HEK293T (cell line): Measurements from ENCODE around the gene FLVCR1.

ENCODE experiments used
- CTCF ChIA-PET: fragments of 350-600 bp; formaldehyde crosslinking; extraction: SDS; loops from one replicate; lab custom pipeline; 2021; ENCODE audit warnings: antibody characterized with exemption, inconsistent platforms; lab: Yijun Ruan, JAX
- POLR2A ChIA-PET: fragments of 350-600 bp; formaldehyde crosslinking; extraction: SDS; loops from one replicate; lab custom pipeline; 2020; ENCODE audit warnings: antibody characterized with exemption, inconsistent platforms; lab: Yijun Ruan, JAX
- DNase-seq: peaks from one replicate; pipeline ENCODE4 v3.0.0; 2012; ENCODE audit warnings: mixed read lengths; ENCODE audit errors: extremely low spot score
- ARNT ChIP-seq: fragments of 450-650 bp; IDR thresholded peaks from 2 replicates; pipeline ENCODE4 v1.6.1; 2017; ENCODE audit warnings: mild to moderate bottlenecking
- BHLHE40 ChIP-seq: fragments of 450-650 bp; IDR thresholded peaks from 2 replicates; pipeline ENCODE4 v1.6.1; 2016; ENCODE audit warnings: mild to moderate bottlenecking, moderate library complexity, borderline replicate concordance
- CTBP1 ChIP-seq: fragments of 450-650 bp; IDR thresholded peaks from 2 replicates; pipeline ENCODE4 v1.6.1; 2016; ENCODE audit warnings: borderline replicate concordance
- ELF4 ChIP-seq: fragments of 450-650 bp; IDR thresholded peaks from 2 replicates; pipeline ENCODE4 v1.6.1; 2017; ENCODE audit warnings: antibody characterized with exemption
- FOXA1 ChIP-seq: fragments of 450-650 bp; IDR thresholded peaks from 2 replicates; pipeline ENCODE4 v1.6.1; 2016; ENCODE audit warnings: mild to moderate bottlenecking
- FOXK2 ChIP-seq: fragments of 450-650 bp; IDR thresholded peaks from 2 replicates; pipeline ENCODE4 v1.6.1; 2016; ENCODE audit warnings: mild to moderate bottlenecking
- FOXM1 ChIP-seq: fragments of 450-650 bp; IDR thresholded peaks from 2 replicates; pipeline ENCODE4 v1.6.1; 2017; ENCODE audit warnings: mild to moderate bottlenecking, borderline replicate concordance
- HDGF ChIP-seq: fragments of 450-650 bp; IDR thresholded peaks from 2 replicates; pipeline ENCODE4 v1.6.1; 2017; ENCODE audit warnings: antibody characterized with exemption, borderline replicate concordance
- L3MBTL2 ChIP-seq: fragments of 450-650 bp; conservative IDR thresholded peaks from 2 replicates; pipeline ENCODE4 v1.6.1; 2016; ENCODE audit warnings: mild to moderate bottlenecking
- LEF1 ChIP-seq: fragments of 450-650 bp; IDR thresholded peaks from 2 replicates; pipeline ENCODE4 v1.6.1; 2017; ENCODE audit warnings: mild to moderate bottlenecking, borderline replicate concordance
- NFRKB ChIP-seq: fragments of 450-650 bp; IDR thresholded peaks from 2 replicates; pipeline ENCODE4 v1.6.1; 2016; ENCODE audit warnings: mild to moderate bottlenecking, moderate library complexity
- PKNOX1 ChIP-seq: fragments of 450-650 bp; IDR thresholded peaks from 2 replicates; pipeline ENCODE4 v1.6.1; 2016
- SP1 ChIP-seq: fragments of 450-650 bp; IDR thresholded peaks from 2 replicates; pipeline ENCODE4 v1.6.1; 2017
- SUZ12 ChIP-seq: fragments of 450-650 bp; IDR thresholded peaks from 2 replicates; pipeline ENCODE4 v1.6.1; 2016; ENCODE audit warnings: mild to moderate bottlenecking
- TARDBP ChIP-seq: fragments of 450-650 bp; IDR thresholded peaks from 2 replicates; pipeline ENCODE4 v1.6.1; 2016
- ZNF384 ChIP-seq: fragments of 450-650 bp; IDR thresholded peaks from 2 replicates; pipeline ENCODE4 v1.6.1; 2016

FLVCR1 gene

GRCh38 chr1:212942679-212943392, 84.8 kb downstream of the FLVCR1 start:
- TF ChIP-seq BHLHE40, result no peak
- TF ChIP-seq PKNOX1, result no peak
- no peak for TF ChIP-seq FOXK2
- no peak for TF ChIP-seq LEF1
- no peak for TF ChIP-seq NFRKB
- TF ChIP-seq TARDBP, result no peak
- no peak for TF ChIP-seq ARNT
- TF ChIP-seq FOXA1, result no peak
- no peak for TF ChIP-seq SUZ12
- no peak for TF ChIP-seq ZNF384
- TF ChIP-seq ELF4, result no peak
- TF ChIP-seq CTBP1, result no peak
- no peak for TF ChIP-seq SP1
- no peak for TF ChIP-seq L3MBTL2
- TF ChIP-seq FOXM1, result no peak
- TF ChIP-seq HDGF, result no peak
- CTCF ChIA-PET, result no interaction called here
- POLR2A ChIA-PET, result no interaction called here
- no peak for DNase-seq

DNA sequence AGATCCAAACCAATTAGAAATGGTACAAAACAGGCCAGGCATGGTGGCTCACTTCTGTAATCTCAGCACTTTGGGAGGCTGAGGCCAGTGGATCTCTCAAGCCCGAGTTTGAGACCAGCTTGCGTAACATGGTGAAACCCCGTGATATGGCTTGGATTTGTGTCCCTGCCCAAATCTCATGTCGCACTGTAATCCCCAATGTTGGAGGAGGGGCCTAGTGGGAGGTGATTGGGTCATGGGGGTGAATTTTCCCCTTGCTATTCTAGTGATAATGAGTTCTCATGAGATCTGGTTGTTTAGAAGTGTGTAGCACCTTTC, 85.3 kb downstream of the FLVCR1 start:
- POLR2A ChIA-PET, result no interaction called here
- no peak for TF ChIP-seq FOXA1
- TF ChIP-seq TARDBP, result no peak
- TF ChIP-seq FOXK2, result no peak
- TF ChIP-seq FOXM1, result no peak
- no peak for TF ChIP-seq CTBP1
- TF ChIP-seq LEF1, result no peak
- TF ChIP-seq HDGF, result no peak
- TF ChIP-seq ZNF384, result no peak
- DNase-seq, result no peak
- CTCF ChIA-PET, result no interaction called here

GRCh38 chr1:212944229-212944901, 86.3 kb downstream of the FLVCR1 start:
- ChIA-PET POLR2A (no interaction called here), CTCF (no interaction called here)
- no peak for TF ChIP-seq NFRKB
- no peak for TF ChIP-seq PKNOX1
- TF ChIP-seq CTBP1, result no peak
- TF ChIP-seq HDGF, result no peak
- TF ChIP-seq SUZ12, result no peak
- TF ChIP-seq BHLHE40, result no peak
- TF ChIP-seq FOXK2, result no peak
- TF ChIP-seq ZNF384, result no peak
- no peak for TF ChIP-seq L3MBTL2
- TF ChIP-seq LEF1, result no peak
- TF ChIP-seq ARNT, result no peak
- no peak for TF ChIP-seq TARDBP
- TF ChIP-seq FOXM1, result no peak
- TF ChIP-seq SP1, result no peak
- no peak for TF ChIP-seq ELF4
- TF ChIP-seq FOXA1, result no peak
- DNase-seq, result no peak

- TF ChIP-seq SP1 (no peak), BHLHE40 (no peak), L3MBTL2 (no peak), ZNF384 (no peak), HDGF (no peak), FOXM1 (no peak), CTBP1 (no peak), ELF4 (no peak), ARNT (no peak), TARDBP (no peak), SUZ12 (no peak), FOXK2 (no peak), LEF1 (no peak), FOXA1 (no peak), PKNOX1 (no peak), NFRKB (no peak)
- CTCF ChIA-PET, result no interaction called here
- POLR2A ChIA-PET, result no interaction called here
- no peak for DNase-seq
Measured at GRCh38 chr1:212945056-212945455, 87.0 kb downstream of the FLVCR1 start.

DNA sequence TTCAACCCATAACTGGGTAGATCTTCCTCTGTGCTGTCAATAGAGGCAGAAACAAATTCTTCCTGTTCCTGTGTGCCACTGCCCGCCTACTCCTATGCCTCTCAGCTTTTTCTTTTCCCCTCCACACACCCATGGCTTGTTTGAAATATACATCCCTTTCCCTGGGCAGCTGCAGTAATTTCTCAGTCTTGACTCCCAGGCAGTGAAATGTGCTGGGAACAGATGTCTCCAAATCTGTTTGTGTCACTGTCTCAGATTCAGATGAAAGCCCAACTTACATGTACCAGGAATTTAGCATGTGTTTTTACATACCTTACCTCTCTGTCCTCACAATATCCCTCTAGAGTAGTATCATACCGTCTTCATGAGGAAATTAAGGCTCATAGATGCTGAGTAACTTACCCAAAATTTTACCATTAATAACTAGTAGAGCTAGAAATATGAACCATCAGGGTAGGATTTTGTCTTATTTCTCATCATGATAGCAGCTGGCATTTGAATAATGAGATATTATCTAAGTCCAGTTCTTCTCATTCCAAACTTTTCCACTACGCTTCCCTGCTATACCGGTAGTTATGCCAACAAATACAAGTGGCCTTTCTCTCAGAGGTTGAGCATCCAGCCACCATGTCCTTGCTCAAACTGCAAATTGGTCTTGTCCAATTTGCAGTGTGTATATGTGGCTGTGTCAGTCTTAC, 87.5 kb downstream of the FLVCR1 start:
- DNase-seq, result no peak
- ChIA-PET POLR2A (interaction anchor here (0.9 kb wide), 1 partner anchor 12 kb away, joined by 3 read pairs; no protein-coding TSS in a partner anchor), CTCF (interaction anchor here (1.2 kb wide), 1 partner anchor 22 kb away, joined by 3 read pairs; no protein-coding TSS in a partner anchor)
- TF ChIP-seq LEF1, result no peak
- no peak for TF ChIP-seq CTBP1
- TF ChIP-seq SP1, result no peak
- TF ChIP-seq TARDBP, result no peak
- TF ChIP-seq FOXM1, result no peak
- TF ChIP-seq SUZ12, result no peak
- TF ChIP-seq L3MBTL2, result no peak
- TF ChIP-seq BHLHE40, result no peak
- no peak for TF ChIP-seq NFRKB
- TF ChIP-seq FOXA1, result no peak
- no peak for TF ChIP-seq PKNOX1
- TF ChIP-seq HDGF, result no peak
- TF ChIP-seq ELF4, result no peak
- no peak for TF ChIP-seq ZNF384
- no peak for TF ChIP-seq FOXK2
- no peak for TF ChIP-seq ARNT
